ENCODE results near the gene TGFBR2.

- TF ChIP-seq, protein P1, sequence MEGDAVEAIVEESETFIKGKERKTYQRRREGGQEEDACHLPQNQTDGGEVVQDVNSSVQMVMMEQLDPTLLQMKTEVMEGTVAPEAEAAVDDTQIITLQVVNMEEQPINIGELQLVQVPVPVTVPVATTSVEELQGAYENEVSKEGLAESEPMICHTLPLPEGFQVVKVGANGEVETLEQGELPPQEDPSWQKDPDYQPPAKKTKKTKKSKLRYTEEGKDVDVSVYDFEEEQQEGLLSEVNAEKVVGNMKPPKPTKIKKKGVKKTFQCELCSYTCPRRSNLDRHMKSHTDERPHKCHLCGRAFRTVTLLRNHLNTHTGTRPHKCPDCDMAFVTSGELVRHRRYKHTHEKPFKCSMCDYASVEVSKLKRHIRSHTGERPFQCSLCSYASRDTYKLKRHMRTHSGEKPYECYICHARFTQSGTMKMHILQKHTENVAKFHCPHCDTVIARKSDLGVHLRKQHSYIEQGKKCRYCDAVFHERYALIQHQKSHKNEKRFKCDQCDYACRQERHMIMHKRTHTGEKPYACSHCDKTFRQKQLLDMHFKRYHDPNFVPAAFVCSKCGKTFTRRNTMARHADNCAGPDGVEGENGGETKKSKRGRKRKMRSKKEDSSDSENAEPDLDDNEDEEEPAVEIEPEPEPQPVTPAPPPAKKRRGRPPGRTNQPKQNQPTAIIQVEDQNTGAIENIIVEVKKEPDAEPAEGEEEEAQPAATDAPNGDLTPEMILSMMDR (IDR thresholded peaks at IDR 0.05; ENCODE audit: low read depth, low read length), result no peak
- no peak for TF ChIP-seq EZH2phosphoT487 (IDR thresholded peaks at IDR 0.05; ENCODE audit: low read depth)
Measured at GRCh38 chr3:30666572-30667279, 60.3 kb downstream of the TGFBR2 start.
